ENCODE data around the gene DLGAP3. TPM values are rescaled to one million over a fixed set of nuclear protein-coding genes. Genes with fewer than 3 reads are reported as not detected.

Gene DLGAP3
- total RNA-seq, 2 donors from 2014 or later = 0.52 to 2.3 TPM

- no peak for DNase-seq
- TF ChIP-seq CTCF (IDR thresholded peaks at IDR 0.05) (no peak), POLR2A (IDR thresholded peaks at IDR 0.05) (no peak)
- 32 to 34% methylated on average over 9 of the region's 9 CpGs for WGBS, 2 donors
- peaks cover 0 to 12% of the 10 kb centered on the region in 2 donors for H3K27me3 ChIP-seq
- H3K9me3 ChIP-seq = no peaks in the 10 kb centered on the region
- intact Hi-C loops (cut with DNase I) = no loop called here
- ATAC-seq = no peak
- no peaks in the 10 kb centered on the region for H3K36me3 ChIP-seq (replicated peaks in 1 of 2; ENCODE audit: insufficient read depth in 1 of 2, low read depth in 2 of 2)
- H3K4me1 ChIP-seq = peaks cover 16% of the 10 kb centered on the region
- no peak overlapping the region for H3K27ac ChIP-seq
- no peak overlapping the region for H3K4me3 ChIP-seq
Observed at GRCh38 chr1:34928066-34928696, 1.3 kb downstream of the DLGAP3 start.

GRCh38 chr1:34927316-34927715 lies 2.1 kb downstream of the DLGAP3 start:
- ATAC-seq (no peak), DNase-seq (no peak)
- 61 to 66% methylated on average over 8 of the region's 8 CpGs for WGBS, 2 donors
- H3K9me3 ChIP-seq = no peaks in the 10 kb centered on the region
- H3K4me3 ChIP-seq = no peak overlapping the region
- no peak for TF ChIP-seq POLR2A (IDR thresholded peaks at IDR 0.05)
- TF ChIP-seq CTCF (IDR thresholded peaks at IDR 0.05) = no peak
- H3K27me3 ChIP-seq = peaks cover 0 to 12% of the 10 kb centered on the region in 2 donors
- H3K27ac ChIP-seq = no peak overlapping the region
- no peaks in the 10 kb centered on the region for H3K36me3 ChIP-seq (replicated peaks in 1 of 2; ENCODE audit: insufficient read depth in 1 of 2, low read depth in 2 of 2)
- intact Hi-C loops (cut with DNase I) = no loop called here
- H3K4me1 ChIP-seq = peaks cover 16% of the 10 kb centered on the region

DNA sequence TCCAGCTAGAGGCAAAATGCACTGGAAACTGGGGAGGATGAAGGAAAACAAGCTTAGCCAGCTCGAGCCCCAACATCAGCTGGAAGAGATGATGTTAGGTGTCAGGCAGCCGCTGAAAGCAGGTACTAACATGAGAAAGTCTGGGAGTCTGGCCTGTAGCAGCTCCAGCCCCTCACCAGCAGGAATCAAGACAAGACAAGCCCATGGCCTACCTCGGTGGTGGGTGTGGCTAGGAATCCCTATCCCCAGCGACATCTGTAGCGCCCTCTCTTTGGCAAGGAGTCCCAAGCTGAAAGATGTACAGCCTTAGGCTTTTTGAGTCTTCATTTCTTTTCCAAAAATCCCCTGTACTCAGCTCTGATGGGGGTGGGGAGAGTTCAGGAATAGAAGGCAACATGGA lies 2.6 kb downstream of the DLGAP3 start:
- 29 to 44% methylated on average over 3 to 5 of the region's 5 CpGs for WGBS, 2 donors

DNA sequence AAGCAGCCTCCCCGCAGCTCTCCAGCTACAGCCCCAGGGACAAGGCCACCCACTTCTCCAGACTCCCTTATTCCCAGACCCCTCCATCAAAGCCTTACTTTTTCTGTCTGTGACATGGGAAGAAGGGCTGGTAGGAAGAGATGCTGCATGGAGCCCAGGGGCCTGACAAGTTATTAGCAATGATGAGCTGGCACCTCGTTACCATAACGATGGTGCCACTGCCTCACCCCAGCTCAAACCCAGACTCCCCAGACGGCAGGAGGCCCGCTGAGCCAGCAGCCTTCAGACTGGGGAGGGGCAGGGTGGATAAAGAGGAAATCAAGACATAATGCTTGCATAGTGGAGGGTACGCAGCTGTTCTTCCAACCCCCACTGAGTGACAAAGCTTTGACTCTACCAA lies 3.3 kb downstream of the DLGAP3 start:
- TF ChIP-seq CTCF (IDR thresholded peaks at IDR 0.05) (no peak), POLR2A (IDR thresholded peaks at IDR 0.05) (no peak)
- WGBS, 2 donors = 62 to 63% methylated on average over 6 of the region's 6 CpGs
- Histone ChIP-seq H3K4me3 (no peak overlapping the region), H3K9me3 (no peaks in the 10 kb centered on the region), H3K27me3 (peaks cover 0 to 12% of the 10 kb centered on the region in 2 donors), H3K4me1 (peaks cover 16% of the 10 kb centered on the region), H3K36me3 (replicated peaks in 1 of 2; ENCODE audit: insufficient read depth in 1 of 2, low read depth in 2 of 2) (no peaks in the 10 kb centered on the region), H3K27ac (no peak overlapping the region)
- DNase-seq = no peak
- ATAC-seq = no peak
- intact Hi-C loops (cut with DNase I) = no loop called here

More for the DNA sequence above, 2.6 kb downstream of the DLGAP3 start:
- Histone ChIP-seq H3K36me3 (replicated peaks in 1 of 2; ENCODE audit: insufficient read depth in 1 of 2, low read depth in 2 of 2) (no peaks in the 10 kb centered on the region), H3K4me1 (peaks cover 16% of the 10 kb centered on the region), H3K27me3 (peaks cover 0 to 12% of the 10 kb centered on the region in 2 donors), H3K4me3 (no peak overlapping the region), H3K27ac (no peak overlapping the region), H3K9me3 (no peaks in the 10 kb centered on the region)
- no peak for DNase-seq
- TF ChIP-seq CTCF (IDR thresholded peaks at IDR 0.05) (no peak), POLR2A (IDR thresholded peaks at IDR 0.05) (no peak)
- intact Hi-C loops (cut with DNase I) = no loop called here
- ATAC-seq = no peak

GRCh38 chr1:34925730-34926129 lies 3.7 kb downstream of the DLGAP3 start:
- no peak for TF ChIP-seq CTCF (IDR thresholded peaks at IDR 0.05)
- TF ChIP-seq POLR2A (IDR thresholded peaks at IDR 0.05) = no peak
- ATAC-seq = no peak
- Histone ChIP-seq H3K36me3 (replicated peaks in 1 of 2; ENCODE audit: insufficient read depth in 1 of 2, low read depth in 2 of 2) (no peaks in the 10 kb centered on the region), H3K27ac (no peak overlapping the region), H3K9me3 (no peaks in the 10 kb centered on the region), H3K4me3 (no peak overlapping the region), H3K4me1 (peaks cover 16% of the 10 kb centered on the region), H3K27me3 (peaks cover 0 to 12% of the 10 kb centered on the region in 2 donors)
- WGBS, 2 donors = 67 to 78% methylated on average over 2 of the region's 2 CpGs
- DNase-seq = no peak
- intact Hi-C loops (cut with DNase I) = no loop called here

Data from body of pancreas (tissue), 4 donors.